Loucy (cell line): ENCODE results near the gene DCAF8L1.

Experiments used
- EZH2phosphoT487 ChIP-seq: fragments of 200-600 bp; IDR thresholded peaks from 2 replicates; pipeline ENCODE4 v1.6.1; 2018; ENCODE audit warnings: antibody characterized with exemption, mild to moderate bottlenecking, moderate library complexity, borderline replicate concordance
- TF ChIP-seq, protein P1 (sequence below): fragments of 200-600 bp; sonication (generic); conservative IDR thresholded peaks from 2 replicates; pipeline ENCODE4 v1.5.1; 2014; ENCODE audit warnings: mild to moderate bottlenecking, antibody characterized with exemption, low read length

DNA sequence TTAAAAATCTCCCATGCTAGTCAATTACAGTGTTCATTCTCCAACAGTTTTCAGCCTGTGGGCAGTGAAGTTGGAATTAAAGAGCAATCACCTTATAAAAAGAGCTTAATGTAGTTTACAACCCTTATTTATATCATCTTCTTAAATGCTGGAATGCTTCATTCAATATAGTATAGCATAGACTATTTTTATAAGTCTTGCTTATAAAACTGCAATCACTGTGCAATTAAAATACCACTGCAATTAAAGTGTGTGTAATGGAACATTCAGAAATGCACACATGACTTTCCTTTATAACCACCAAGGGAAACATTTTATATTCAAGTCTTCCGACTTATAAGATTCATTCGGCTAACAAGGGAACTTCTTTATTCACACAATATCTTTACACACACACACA, 16.4 kb upstream of the DCAF8L1 start:
- TF ChIP-seq EZH2phosphoT487 = no peak
- TF ChIP-seq, protein P1, sequence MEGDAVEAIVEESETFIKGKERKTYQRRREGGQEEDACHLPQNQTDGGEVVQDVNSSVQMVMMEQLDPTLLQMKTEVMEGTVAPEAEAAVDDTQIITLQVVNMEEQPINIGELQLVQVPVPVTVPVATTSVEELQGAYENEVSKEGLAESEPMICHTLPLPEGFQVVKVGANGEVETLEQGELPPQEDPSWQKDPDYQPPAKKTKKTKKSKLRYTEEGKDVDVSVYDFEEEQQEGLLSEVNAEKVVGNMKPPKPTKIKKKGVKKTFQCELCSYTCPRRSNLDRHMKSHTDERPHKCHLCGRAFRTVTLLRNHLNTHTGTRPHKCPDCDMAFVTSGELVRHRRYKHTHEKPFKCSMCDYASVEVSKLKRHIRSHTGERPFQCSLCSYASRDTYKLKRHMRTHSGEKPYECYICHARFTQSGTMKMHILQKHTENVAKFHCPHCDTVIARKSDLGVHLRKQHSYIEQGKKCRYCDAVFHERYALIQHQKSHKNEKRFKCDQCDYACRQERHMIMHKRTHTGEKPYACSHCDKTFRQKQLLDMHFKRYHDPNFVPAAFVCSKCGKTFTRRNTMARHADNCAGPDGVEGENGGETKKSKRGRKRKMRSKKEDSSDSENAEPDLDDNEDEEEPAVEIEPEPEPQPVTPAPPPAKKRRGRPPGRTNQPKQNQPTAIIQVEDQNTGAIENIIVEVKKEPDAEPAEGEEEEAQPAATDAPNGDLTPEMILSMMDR = no peak
